K562 (cell line): ENCODE results near the gene ATG7. TPM values are rescaled to one million over a fixed set of nuclear protein-coding genes. Genes with fewer than 3 reads are reported as not detected.

Source experiments
- CBX3 ChIP-seq, 2 experiments: IDR thresholded peaks; 1 replicate in 1 of 2; 2 replicates in 1 of 2; pipeline ENCODE4 v1.6.1; 2012; ENCODE audit warnings: inconsistent platforms in 2 of 2, low read length in 2 of 2, borderline replicate concordance in 1 of 2, control low read depth in 1 of 2
- CREB3 ChIP-seq: fragments of 450-650 bp; conservative IDR thresholded peaks from 2 replicates; pipeline ENCODE4 v1.6.1; 2016; ENCODE audit warnings: missing genetic modification characterization, low read depth, mild to moderate bottlenecking, missing compliant biosample characterization, moderate library complexity
- DDX20 ChIP-seq: fragments of 450-650 bp; IDR thresholded peaks from 2 replicates; pipeline ENCODE4 v1.6.1; 2016; ENCODE audit warnings: missing genetic modification characterization, low read depth, mild to moderate bottlenecking, missing compliant biosample characterization, moderate library complexity
- FOXP4 ChIP-seq: sonication (generic); formaldehyde crosslinking; IDR thresholded peaks from 2 replicates; pipeline ENCODE4 v1.8.0; 2022; ENCODE audit warnings: mild to moderate bottlenecking, missing genetic modification reagents, borderline replicate concordance
- HDAC3 ChIP-seq: fragments of 450-650 bp; IDR thresholded peaks from 2 replicates; pipeline ENCODE4 v1.6.1; 2018; ENCODE audit warnings: borderline replicate concordance, mild to moderate bottlenecking, moderate library complexity; ENCODE audit not compliant: partially characterized antibody
- MCM7 ChIP-seq, 2 experiments: fragments of 450-650 bp; IDR thresholded peaks; 2 replicates each; pipeline ENCODE4 v1.6.1; 2016 to 2018
- POLR3G ChIP-seq: IDR thresholded peaks from 2 replicates; pipeline ENCODE4 v1.6.1; 2011; ENCODE audit not compliant: insufficient read length, insufficient replicate concordance; ENCODE audit errors: extremely low read depth
- RAD21 ChIP-seq, 2 experiments: fragments of 250-450 bp in 1 of 2; fragments of 450-650 bp in 1 of 2; sonication (Bioruptor Pico) in 1 of 2; formaldehyde crosslinking in 1 of 2; IDR thresholded peaks in 1 of 2; conservative IDR thresholded peaks in 1 of 2; 2 replicates each; pipeline versions ENCODE4 v1.4.0 to v1.8.0; 2020 to 2022; ENCODE audit warnings: mild to moderate bottlenecking in 2 of 2, moderate library complexity in 1 of 2
- SNIP1 ChIP-seq: fragments of 450-650 bp; IDR thresholded peaks from 2 replicates; pipeline ENCODE4 v1.7.1; 2017; ENCODE audit warnings: low read depth, mild to moderate bottlenecking
- XRCC3 ChIP-seq: fragments of 450-650 bp; IDR thresholded peaks from 2 replicates; pipeline ENCODE4 v1.6.1; 2017; ENCODE audit warnings: mild to moderate bottlenecking, moderate library complexity
- ZNF165 ChIP-seq: fragments of 250-450 bp; sonication (Bioruptor Pico); IDR thresholded peaks from 2 replicates; pipeline ENCODE4 v1.4.0; 2020; ENCODE audit warnings: borderline replicate concordance
- ZNF280B ChIP-seq: fragments of 250-450 bp; sonication (Bioruptor Pico); IDR thresholded peaks from 2 replicates; pipeline ENCODE4 v1.5.1; 2021; ENCODE audit warnings: mild to moderate bottlenecking
- ZNF740 ChIP-seq, 3 experiments: fragments of 200-800 bp in 1 of 3; sonication (Bioruptor generic) in 1 of 3; sonication (generic) in 1 of 3; formaldehyde crosslinking in 1 of 3; IDR thresholded peaks; 2 replicates each; pipeline versions ENCODE4 v1.6.1 to v1.8.0; 2016 to 2022; ENCODE audit warnings: mild to moderate bottlenecking in 2 of 3, missing compliant biosample characterization in 2 of 3, missing genetic modification characterization in 2 of 3, missing genetic modification reagents in 1 of 3
- polyA plus RNA-seq, 8 experiments: library from polyadenylated mRNA; depleted of rRNA in 4 of 8; stranded (reverse) in 5 of 8; unstranded in 3 of 8; fragments of >200 nt; fragmentation: Nextera tagmentation in 2 of 8; fragmentation: Illumina TruSeq in 1 of 8; extraction: Ambion mirVana in 2 of 8; extraction: Trizol in 1 of 8; gene quantifications; 2 replicates each; pipeline versions ENCODE4 v1.2.1 to v1.2.3, GENCODE V29; 2011 to 2014; ENCODE audit warnings: inconsistent platforms in 1 of 8, missing spikeins in 1 of 8
- small RNA-seq: library from RNA; depleted of rRNA; stranded (forward); fragments of <200 nt; gene quantifications from one replicate; pipeline ENCODE3, GENCODE V24; 2014
- total RNA-seq, 7 experiments: library from RNA; depleted of rRNA in 6 of 7; stranded (reverse); fragments of >200 nt in 6 of 7; fragmentation: Illumina TruSeq in 2 of 7; extraction: Trizol in 2 of 7; gene quantifications; 2 replicates each; pipeline versions ENCODE4 v1.2.1 to v1.2.3, GENCODE V29; 2011 to 2021; ENCODE audit warnings: low replicate concordance in 1 of 7

Gene ATG7
- total and polyA plus RNA-seq, 9 of the 15 experiments (the other 6 are each of a cell fraction or from before 2014, with no cell fraction given) = 18.3 to 45.3 (median 33.6) TPM

- TF ChIP-seq ZNF280B = no peak
- no peak for TF ChIP-seq MCM7 (IDR thresholded peaks at IDR 0.05)
- TF ChIP-seq SNIP1 = no peak
- no peak for TF ChIP-seq DDX20
- TF ChIP-seq ZNF740 (CRISPR knock-in tag; IDR thresholded peaks at IDR 0.05) = no peak
- no peak for TF ChIP-seq ZNF740 (tag; IDR thresholded peaks at IDR 0.05)
- TF ChIP-seq POLR3G = no peak
- no peak for TF ChIP-seq ZNF165
- TF ChIP-seq XRCC3 = no peak
- TF ChIP-seq RAD21 (CRISPR knock-in tag; conservative IDR thresholded peaks at IDR 0.05 in 1 of 2, IDR thresholded peaks at IDR 0.05 in 1 of 2) = no peak
- TF ChIP-seq CBX3 (IDR thresholded peaks at IDR 0.05; ENCODE audit: borderline replicate concordance in 1 of 2, low read length in 2 of 2) = no peak
- TF ChIP-seq CREB3 = no peak
- TF ChIP-seq FOXP4 (CRISPR knock-in tag) = no peak
- no peak for TF ChIP-seq HDAC3
Observed at GRCh38 chr3:11606865-11607440, 334.8 kb downstream of the ATG7 start (continued).

Small RNAs within 50 kb of the gene (small RNA-seq; reads per million reads assigned to genes)
- gene AC022001.1 (not detected), gene AC026185.1 (not detected), gene AC083855.1 (not detected)

Other genes starting within 250 kb of the ATG7 start
- 0.04 and 0.05 TPM in 2 replicates for gene HRH1, start 117.9 kb upstream of the ATG7 start, total RNA-seq (2014; rRNA removed)
- gene HRH1, start 117.9 kb upstream of the ATG7 start, total RNA-seq (2014; rRNA removed; fragmentation: Illumina TruSeq; extraction: Trizol) = 0.15 TPM in 1 of 2 replicates, not detected in the other
- gene HRH1, start 117.9 kb upstream of the ATG7 start, total RNA-seq (2015; rRNA removed; fragmentation: Illumina TruSeq; extraction: Trizol) = 0.07 and 0.19 TPM in 2 replicates
- gene HRH1, start 117.9 kb upstream of the ATG7 start, total RNA-seq (2021) = 0.04 TPM in 1 of 2 replicates, not detected in the other
- gene HRH1, start 117.9 kb upstream of the ATG7 start, polyA plus RNA-seq (2011; rRNA removed) = 0.07 TPM in 1 of 2 replicates, not detected in the other
- 0.04 TPM in 1 of 2 replicates, not detected in the other for gene HRH1, start 117.9 kb upstream of the ATG7 start, polyA plus RNA-seq (2014; fragmentation: Illumina TruSeq; extraction: Trizol)
- under 1 TPM; 0.03 to 0.13 TPM for gene HRH1, start 117.9 kb upstream of the ATG7 start, polyA plus RNA-seq (2014; fragmentation: Nextera tagmentation; extraction: Ambion mirVana)
- 0.16 TPM in 1 of 2 replicates, not detected in the other for gene HRH1, start 117.9 kb upstream of the ATG7 start, polyA plus RNA-seq (2014; rRNA removed)